Neural crest cell (in vitro differentiated cells): ENCODE results near the gene MACO1. TPM values are rescaled to one million over a fixed set of nuclear protein-coding genes. Genes with fewer than 3 reads are reported as not detected.

ENCODE experiments used
- DNase-seq: peaks from one replicate; pipeline ENCODE4 v3.0.0; 2021; ENCODE audit warnings: low read depth, mixed read lengths, low spot score
- H3K27ac Mint-ChIP-seq: one replicate; pipeline ENCODE4 v1.8.0; 2021; ENCODE audit warnings: mild to moderate bottlenecking, mixed read lengths; ENCODE audit not compliant: unreplicated experiment
- H3K27me3 Mint-ChIP-seq: 2 replicates; pipeline ENCODE4 v1.8.0; 2021; ENCODE audit warnings: low read depth, mild to moderate bottlenecking, mixed read lengths
- H3K36me3 Mint-ChIP-seq: 2 replicates; pipeline ENCODE4 v1.8.0; 2021; ENCODE audit warnings: low read depth, mild to moderate bottlenecking, mixed read lengths
- H3K4me1 Mint-ChIP-seq: 2 replicates; pipeline ENCODE4 v1.8.0; 2021; ENCODE audit warnings: mixed read lengths
- H3K4me3 Mint-ChIP-seq: one replicate; pipeline ENCODE4 v1.8.0; 2021; ENCODE audit warnings: mild to moderate bottlenecking, mixed read lengths
- H3K9me3 Mint-ChIP-seq: 2 replicates; pipeline ENCODE4 v1.8.0; 2021; ENCODE audit warnings: mixed read lengths
- CTCF ChIP-seq: fragments of 200-600 bp; sonication (generic); conservative IDR thresholded peaks from 2 replicates; pipeline ENCODE4 v1.5.0; 2021; ENCODE audit warnings: antibody characterized with exemption, mild to moderate bottlenecking
- total RNA-seq: library from RNA; stranded (reverse); gene quantifications from 2 replicates; pipeline ENCODE4 v1.2.1, GENCODE V29; 2021

Gene MACO1
- total RNA-seq, 1 donor from 2014 or later: 25.4 TPM

GRCh38 chr1:25461849-25462248 lies 31.2 kb downstream of the MACO1 start:
- Mint-ChIP-seq H3K4me1 (no peaks in the 10 kb centered on the region), H3K27ac (no peak overlapping the region), H3K4me3 (no peak overlapping the region), H3K36me3 (peaks cover 9% of the 10 kb centered on the region), H3K27me3 (no peaks in the 10 kb centered on the region), H3K9me3 (no peaks in the 10 kb centered on the region)
- no peak for DNase-seq
- TF ChIP-seq CTCF: no peak

DNA sequence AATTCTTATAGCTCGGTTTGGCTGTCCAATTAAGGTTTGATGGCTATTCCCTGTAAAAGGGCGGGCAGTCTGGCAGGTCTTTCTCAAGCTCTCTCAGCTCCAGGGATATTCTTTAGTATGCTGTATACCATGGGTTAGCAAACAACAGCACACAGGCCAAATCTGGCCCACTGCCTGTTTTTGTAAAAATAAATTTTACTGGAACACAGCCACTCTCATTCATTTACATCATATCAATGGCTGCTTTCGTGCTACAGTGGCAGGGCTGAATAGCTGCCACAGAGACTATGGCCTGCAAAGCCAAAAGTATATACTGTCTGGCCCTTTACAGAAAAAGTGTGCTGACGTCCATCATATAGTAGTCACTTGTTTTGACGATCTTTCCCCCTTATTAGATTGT lies 32.0 kb downstream of the MACO1 start:
- Mint-ChIP-seq H3K27me3 (no peaks in the 10 kb centered on the region), H3K27ac (no peak overlapping the region), H3K4me1 (no peaks in the 10 kb centered on the region), H3K4me3 (no peak overlapping the region), H3K9me3 (no peaks in the 10 kb centered on the region), H3K36me3 (peaks cover 9% of the 10 kb centered on the region)
- DNase-seq: no peak
- no peak for TF ChIP-seq CTCF

- DNase-seq: no peak
- no peaks in the 10 kb centered on the region for H3K4me1 Mint-ChIP-seq
- TF ChIP-seq CTCF: no peak
- H3K9me3 Mint-ChIP-seq: no peaks in the 10 kb centered on the region
- no peaks in the 10 kb centered on the region for H3K27me3 Mint-ChIP-seq
- no peak overlapping the region for H3K27ac Mint-ChIP-seq
- no peak overlapping the region for H3K4me3 Mint-ChIP-seq
- H3K36me3 Mint-ChIP-seq: peaks cover 2% of the 10 kb centered on the region
Observed at GRCh38 chr1:25467193-25467592, 36.5 kb downstream of the MACO1 start.

DNA sequence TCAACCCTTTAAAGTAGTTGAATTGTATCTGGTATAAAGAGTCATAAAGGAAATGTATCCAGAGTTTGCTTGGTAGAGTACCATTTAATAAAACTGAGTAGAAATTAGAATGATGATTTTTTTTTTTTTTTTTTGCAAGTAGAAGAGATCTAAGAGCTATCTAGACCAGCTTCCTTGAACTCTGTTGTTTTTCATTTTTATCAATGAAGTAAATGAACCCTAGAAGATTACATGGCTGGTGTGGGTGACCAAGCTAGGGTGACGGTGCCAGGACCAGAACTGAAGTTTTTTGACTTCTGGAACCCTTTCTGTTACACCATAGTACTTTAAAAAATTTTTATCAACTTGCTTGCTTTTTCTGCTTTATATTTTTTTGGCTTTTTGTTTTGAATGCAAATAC lies 36.9 kb downstream of the MACO1 start:
- Mint-ChIP-seq H3K36me3 (peaks cover 2% of the 10 kb centered on the region), H3K27me3 (no peaks in the 10 kb centered on the region), H3K27ac (no peak overlapping the region), H3K4me1 (no peaks in the 10 kb centered on the region), H3K4me3 (no peak overlapping the region), H3K9me3 (no peaks in the 10 kb centered on the region)
- no peak for DNase-seq
- no peak for TF ChIP-seq CTCF

GRCh38 chr1:25468033-25468432 lies 37.3 kb downstream of the MACO1 start:
- no peak overlapping the region for H3K27ac Mint-ChIP-seq
- H3K4me3 Mint-ChIP-seq: no peak overlapping the region
- H3K36me3 Mint-ChIP-seq: peaks cover 2% of the 10 kb centered on the region
- TF ChIP-seq CTCF: no peak
- no peak for DNase-seq
- H3K27me3 Mint-ChIP-seq: no peaks in the 10 kb centered on the region
- H3K4me1 Mint-ChIP-seq: no peaks in the 10 kb centered on the region
- H3K9me3 Mint-ChIP-seq: no peaks in the 10 kb centered on the region

DNA sequence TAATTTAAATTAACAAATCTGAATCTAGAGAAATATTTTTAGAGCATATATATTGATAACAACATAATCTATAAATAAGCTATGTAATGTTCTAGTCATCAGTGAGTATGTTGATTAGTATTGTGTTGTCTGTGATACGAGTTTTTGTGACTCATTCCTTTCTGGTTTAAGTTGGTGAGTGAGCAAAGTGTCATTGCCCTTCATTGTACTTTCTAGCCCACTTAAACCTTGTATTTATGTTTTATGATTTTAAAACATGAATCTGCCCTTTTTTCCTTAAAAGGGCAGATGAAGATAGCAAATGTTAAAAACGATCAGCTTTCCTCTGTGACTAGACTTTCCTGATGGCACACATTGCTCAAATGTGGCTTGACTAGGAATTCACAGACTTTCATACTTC lies 38.5 kb downstream of the MACO1 start:
- no peak for TF ChIP-seq CTCF
- no peaks in the 10 kb centered on the region for H3K27me3 Mint-ChIP-seq
- no peaks in the 10 kb centered on the region for H3K4me1 Mint-ChIP-seq
- H3K36me3 Mint-ChIP-seq: peaks cover 2% of the 10 kb centered on the region
- H3K4me3 Mint-ChIP-seq: no peak overlapping the region
- H3K9me3 Mint-ChIP-seq: no peaks in the 10 kb centered on the region
- no peak overlapping the region for H3K27ac Mint-ChIP-seq
- DNase-seq: no peak
